ENCODE data around the gene PLD2.

PLD2 gene

DNA sequence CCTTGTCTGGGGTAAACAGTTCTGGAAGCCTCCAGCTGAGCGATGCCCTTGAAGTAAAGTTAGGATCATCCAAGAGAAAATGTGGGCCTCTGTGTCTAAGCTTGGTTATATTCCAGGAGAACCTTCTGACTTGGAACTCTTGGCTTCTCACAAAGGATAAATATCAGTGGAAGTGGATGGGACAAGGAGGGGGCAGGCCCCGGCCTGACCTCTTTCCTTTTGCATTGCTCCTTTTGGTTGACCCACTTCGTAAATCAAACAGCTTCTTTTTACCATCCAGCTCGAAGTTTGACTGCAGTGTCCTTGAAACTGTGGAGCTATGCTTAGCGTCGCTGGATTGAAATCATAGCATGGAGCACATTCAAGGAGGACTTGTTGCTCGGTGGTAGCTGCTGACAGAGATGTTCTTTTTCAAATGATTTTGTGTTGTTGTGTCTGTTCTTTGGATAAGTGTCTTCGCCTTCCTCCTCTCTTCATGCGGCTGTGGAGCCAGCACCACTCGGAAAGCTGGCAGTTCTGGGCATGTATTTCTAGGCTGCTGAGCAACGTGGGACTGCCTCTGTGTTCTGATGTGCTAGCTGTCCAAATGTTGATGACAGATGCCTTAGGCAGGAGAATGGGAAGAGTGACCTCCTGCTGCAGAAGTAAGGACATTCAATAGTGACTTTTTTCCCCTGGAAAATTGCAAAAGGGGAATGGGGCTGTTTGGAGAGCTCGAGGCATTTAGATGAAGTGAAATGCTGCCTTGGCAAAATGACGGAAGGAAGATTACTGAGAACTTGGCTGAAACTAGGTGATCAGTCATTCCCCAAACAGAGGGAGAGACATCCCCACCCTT is 30.7 kb downstream of the PLD2 start:
- no peak for DNase-seq
- Histone ChIP-seq H3K27me3 (replicated peaks) (no peaks in the 10 kb centered on the region), H3K4me3 (ENCODE audit: low read depth, low read length) (no peak overlapping the region), H3K27ac (no peak overlapping the region), H3K36me3 (replicated peaks) (no peaks in the 10 kb centered on the region)
- in situ Hi-C loops (cut with HindIII; ENCODE audit: low pct_ligation_motif_present, low sequenced_read_pairs), result no loop called here
- TF ChIP-seq, protein P1, sequence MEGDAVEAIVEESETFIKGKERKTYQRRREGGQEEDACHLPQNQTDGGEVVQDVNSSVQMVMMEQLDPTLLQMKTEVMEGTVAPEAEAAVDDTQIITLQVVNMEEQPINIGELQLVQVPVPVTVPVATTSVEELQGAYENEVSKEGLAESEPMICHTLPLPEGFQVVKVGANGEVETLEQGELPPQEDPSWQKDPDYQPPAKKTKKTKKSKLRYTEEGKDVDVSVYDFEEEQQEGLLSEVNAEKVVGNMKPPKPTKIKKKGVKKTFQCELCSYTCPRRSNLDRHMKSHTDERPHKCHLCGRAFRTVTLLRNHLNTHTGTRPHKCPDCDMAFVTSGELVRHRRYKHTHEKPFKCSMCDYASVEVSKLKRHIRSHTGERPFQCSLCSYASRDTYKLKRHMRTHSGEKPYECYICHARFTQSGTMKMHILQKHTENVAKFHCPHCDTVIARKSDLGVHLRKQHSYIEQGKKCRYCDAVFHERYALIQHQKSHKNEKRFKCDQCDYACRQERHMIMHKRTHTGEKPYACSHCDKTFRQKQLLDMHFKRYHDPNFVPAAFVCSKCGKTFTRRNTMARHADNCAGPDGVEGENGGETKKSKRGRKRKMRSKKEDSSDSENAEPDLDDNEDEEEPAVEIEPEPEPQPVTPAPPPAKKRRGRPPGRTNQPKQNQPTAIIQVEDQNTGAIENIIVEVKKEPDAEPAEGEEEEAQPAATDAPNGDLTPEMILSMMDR (IDR thresholded peaks at IDR 0.05; ENCODE audit: low read depth, low read length, missing control alignments), result no peak

DNA sequence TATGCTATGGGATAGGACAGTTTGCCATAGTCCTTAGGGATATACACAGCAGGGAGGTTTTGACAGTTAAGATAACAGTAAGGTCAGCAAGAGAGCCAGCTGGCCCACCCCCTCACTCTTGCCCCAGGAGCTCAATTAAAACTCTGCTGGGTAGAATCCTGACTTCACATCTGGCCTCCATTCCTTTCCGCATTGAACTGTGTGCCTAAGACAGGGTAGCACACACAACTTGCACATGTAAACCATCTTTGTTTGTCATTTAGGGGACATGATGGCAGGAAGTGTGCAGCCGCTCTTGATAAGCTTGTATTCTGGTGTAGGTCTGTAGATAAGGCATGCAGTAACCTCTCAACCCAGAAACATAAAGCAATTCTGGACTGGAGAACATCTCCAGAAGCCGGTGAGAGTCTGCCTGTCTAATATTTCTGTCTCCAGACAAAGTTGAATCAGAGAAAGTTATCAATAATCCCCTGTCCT is 31.4 kb downstream of the PLD2 start:
- Histone ChIP-seq H3K4me3 (ENCODE audit: low read depth, low read length) (no peak overlapping the region), H3K27me3 (replicated peaks) (no peaks in the 10 kb centered on the region), H3K36me3 (replicated peaks) (no peaks in the 10 kb centered on the region), H3K27ac (no peak overlapping the region)
- in situ Hi-C loops (cut with HindIII; ENCODE audit: low pct_ligation_motif_present, low sequenced_read_pairs), result no loop called here
- DNase-seq, result no peak
- TF ChIP-seq, protein P1 (IDR thresholded peaks at IDR 0.05; ENCODE audit: low read depth, low read length, missing control alignments), result no peak

DNA sequence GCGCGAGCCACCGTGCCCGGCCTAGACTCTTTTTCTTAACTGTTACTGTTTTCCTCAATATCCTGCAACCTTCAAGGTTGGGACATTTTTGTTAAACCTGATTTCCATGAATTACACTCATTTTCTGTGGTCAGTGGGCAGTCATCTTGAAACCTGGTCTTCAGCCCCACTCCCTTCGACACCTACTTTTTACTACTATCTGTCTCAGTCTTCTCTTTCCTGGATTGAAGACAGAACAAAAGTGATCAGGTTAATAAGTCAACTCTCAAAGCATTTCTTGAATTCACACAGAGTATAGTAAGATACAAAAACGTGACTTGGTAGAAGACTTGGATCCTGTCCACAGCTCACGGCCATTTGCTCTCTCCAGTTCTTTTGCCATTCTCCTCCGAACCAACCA is 32.3 kb downstream of the PLD2 start:
- H3K36me3 ChIP-seq (replicated peaks), result no peaks in the 10 kb centered on the region
- H3K27me3 ChIP-seq (replicated peaks), result no peaks in the 10 kb centered on the region
- in situ Hi-C loops (cut with HindIII; ENCODE audit: low pct_ligation_motif_present, low sequenced_read_pairs), result no loop called here
- no peak for DNase-seq
- no peak overlapping the region for H3K4me3 ChIP-seq (ENCODE audit: low read depth, low read length)
- TF ChIP-seq, protein P1 (IDR thresholded peaks at IDR 0.05; ENCODE audit: low read depth, low read length, missing control alignments), result no peak
- H3K27ac ChIP-seq, result no peak overlapping the region

DNA sequence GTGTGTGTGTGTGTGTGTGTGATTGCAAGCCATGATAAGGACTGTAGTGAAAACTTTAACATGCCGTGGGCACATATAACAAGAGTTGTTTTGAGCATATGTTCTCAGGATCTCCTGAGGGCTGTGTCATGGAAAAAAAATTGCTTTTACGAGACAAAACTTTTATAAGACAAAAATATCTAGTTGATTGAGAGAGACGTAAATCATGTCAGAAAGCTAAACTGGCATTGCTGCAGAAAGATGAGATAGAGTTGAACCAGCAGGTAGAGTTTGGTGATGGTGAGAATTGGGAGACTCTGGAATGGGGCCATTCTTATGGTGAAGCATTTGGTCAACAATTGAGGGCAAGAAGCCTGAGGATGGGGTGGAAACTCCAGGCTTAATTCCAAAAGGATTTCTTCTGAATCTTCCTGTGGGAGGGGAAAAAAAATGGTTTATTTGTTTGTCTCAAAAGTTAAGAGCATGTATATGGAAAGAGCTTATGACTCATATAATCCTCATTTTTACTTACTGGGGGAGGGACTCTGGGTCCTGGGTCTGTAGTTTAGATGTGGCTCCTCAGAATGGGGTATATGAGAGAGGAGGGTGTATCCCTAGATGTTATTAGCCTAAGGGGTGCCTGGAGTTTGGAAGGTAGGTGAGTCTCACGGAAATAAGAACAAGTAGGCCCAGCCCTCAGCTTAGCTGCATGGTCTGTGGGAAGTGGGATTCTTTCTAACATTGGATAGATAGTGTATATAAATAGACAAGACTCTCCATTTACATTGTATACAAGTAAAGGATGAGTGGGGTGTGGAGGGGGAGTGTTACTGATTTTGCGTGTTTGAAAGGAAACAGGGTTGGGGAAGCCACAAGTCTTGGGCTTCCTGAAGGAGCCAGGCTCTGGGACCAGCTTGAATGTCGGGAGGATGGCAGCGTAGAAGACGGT is 33.3 kb downstream of the PLD2 start:
- Histone ChIP-seq H3K4me3 (ENCODE audit: low read depth, low read length) (no peak overlapping the region), H3K27me3 (replicated peaks) (no peaks in the 10 kb centered on the region), H3K36me3 (replicated peaks) (no peaks in the 10 kb centered on the region), H3K27ac (no peak overlapping the region)
- in situ Hi-C loops (cut with HindIII; ENCODE audit: low pct_ligation_motif_present, low sequenced_read_pairs), result no loop called here
- DNase-seq, result no peak
- TF ChIP-seq, protein P1 (IDR thresholded peaks at IDR 0.05; ENCODE audit: low read depth, low read length, missing control alignments), result no peak

DNA sequence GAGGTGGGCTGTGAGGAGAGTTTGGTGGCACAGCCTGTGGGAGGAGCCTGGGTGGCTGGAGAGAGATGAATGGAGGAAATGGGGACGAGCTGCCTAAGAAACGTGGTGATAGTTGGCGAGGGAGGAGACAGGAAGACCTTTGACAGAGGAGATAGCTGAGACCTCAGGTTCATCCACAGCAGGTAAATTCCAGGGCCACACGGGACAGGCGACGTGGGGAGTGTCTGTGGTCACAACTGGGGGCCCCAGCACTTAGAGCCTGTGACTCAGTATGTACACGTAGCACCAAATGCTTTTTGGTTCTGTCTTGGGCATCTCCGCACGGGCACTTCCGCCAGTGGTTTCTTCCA is 33.9 kb downstream of the PLD2 start:
- TF ChIP-seq, protein P1 (IDR thresholded peaks at IDR 0.05; ENCODE audit: low read depth, low read length, missing control alignments), result no peak
- Histone ChIP-seq H3K27me3 (replicated peaks) (no peaks in the 10 kb centered on the region), H3K4me3 (ENCODE audit: low read depth, low read length) (no peak overlapping the region), H3K27ac (no peak overlapping the region), H3K36me3 (replicated peaks) (no peaks in the 10 kb centered on the region)
- in situ Hi-C loops (cut with HindIII; ENCODE audit: low pct_ligation_motif_present, low sequenced_read_pairs), result no loop called here
- no peak for DNase-seq
